Left ventricle myocardium inferior (tissue), 1 donor: ENCODE data around the gene GRM8. TPM values are rescaled to one million over a fixed set of nuclear protein-coding genes. Genes with fewer than 3 reads are reported as not detected.
A peak's percentile ranks its signal among the peaks of the same experiment; 100 is the strongest.

Source experiments
- DNase-seq: peaks from one replicate; pipeline ENCODE4 v3.0.0-alpha.2; 2020
- H3K27ac ChIP-seq: fragments of 200-600 bp; replicated peaks from 2 replicates; pipeline ENCODE4 v1.8.0; 2021
- H3K27me3 ChIP-seq: fragments of 200-600 bp; 2 replicates; pipeline ENCODE4 v1.8.0; 2021; ENCODE audit warnings: low read depth
- H3K36me3 ChIP-seq: fragments of 200-600 bp; 2 replicates; pipeline ENCODE4 v1.8.0; 2021
- H3K4me1 ChIP-seq: fragments of 200-600 bp; 2 replicates; pipeline ENCODE4 v1.8.0; 2021
- H3K4me3 ChIP-seq: fragments of 200-600 bp; 2 replicates; pipeline ENCODE4 v1.8.0; 2021; ENCODE audit warnings: mild to moderate bottlenecking, moderate library complexity
- H3K9me3 ChIP-seq: fragments of 200-600 bp; replicated peaks from 2 replicates; pipeline ENCODE4 v1.8.0; 2021
- CTCF ChIP-seq: fragments of 200-600 bp; IDR thresholded peaks from 2 replicates; pipeline ENCODE4 v1.8.0; 2021; ENCODE audit warnings: antibody characterized with exemption, mild to moderate bottlenecking, borderline replicate concordance
- intact Hi-C: fragments of 100-400 bp; cut with micrococcal nuclease; formaldehyde crosslinking; loops from one replicate; pipeline ENCODE4 v1.11.0; 2022
- total RNA-seq: library from RNA; stranded (reverse); fragmentation: NEBNext Ultra II Directional; extraction: Animal tissue kit (Norgen Biotek cat#: 25700); gene quantifications from one replicate; pipeline ENCODE4 v1.2.1, GENCODE V29; 2021
- donor health status: DM: no; HTN: yes; CAD: no; lungs with severe emphysema.

The GRM8 gene
- total RNA-seq, 1 donor from 2014 or later = 0.69 TPM

- Histone ChIP-seq H3K27me3 (no peaks in the 10 kb centered on the region), H3K36me3 (no peaks in the 10 kb centered on the region), H3K4me3 (no peak overlapping the region), H3K9me3 (no peaks in the 10 kb centered on the region), H3K4me1 (no peaks in the 10 kb centered on the region), H3K27ac (no peak overlapping the region)
- no peak for TF ChIP-seq CTCF
- intact Hi-C loops = no loop called here
- DNase-seq = no peak
Observed at GRCh38 chr7:127119517-127119916, 133.2 kb downstream of the GRM8 start.

DNA sequence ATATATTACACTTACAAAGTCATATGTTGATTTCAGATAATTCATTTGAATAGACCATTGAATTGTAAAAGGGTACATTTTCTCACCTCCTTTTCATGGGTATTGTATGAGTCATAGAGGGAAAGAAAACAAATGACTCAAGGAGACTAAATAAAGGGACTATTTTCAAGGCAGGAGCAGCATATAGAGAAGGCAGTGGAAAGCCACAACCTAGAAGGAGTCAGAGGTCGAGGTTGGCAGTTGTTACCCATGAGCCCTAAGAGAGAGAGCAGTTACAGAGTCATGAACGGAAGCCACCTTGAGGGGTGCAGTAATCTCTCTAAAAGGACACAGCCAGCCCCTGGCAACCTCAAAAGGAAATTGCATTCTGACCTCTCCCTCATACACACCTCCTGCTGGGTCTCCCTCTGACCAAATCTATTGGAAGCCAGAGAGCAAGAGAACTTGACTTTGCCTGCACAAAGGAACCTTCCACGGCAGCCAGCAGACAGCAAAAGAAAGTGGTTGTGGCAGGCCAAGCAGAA, 137.9 kb downstream of the GRM8 start:
- Histone ChIP-seq H3K27me3 (no peaks in the 10 kb centered on the region), H3K4me1 (no peaks in the 10 kb centered on the region), H3K9me3 (no peaks in the 10 kb centered on the region), H3K27ac (no peak overlapping the region), H3K4me3 (no peak overlapping the region), H3K36me3 (no peaks in the 10 kb centered on the region)
- no peak for DNase-seq
- TF ChIP-seq CTCF = no peak
- intact Hi-C loops = no loop called here

DNA sequence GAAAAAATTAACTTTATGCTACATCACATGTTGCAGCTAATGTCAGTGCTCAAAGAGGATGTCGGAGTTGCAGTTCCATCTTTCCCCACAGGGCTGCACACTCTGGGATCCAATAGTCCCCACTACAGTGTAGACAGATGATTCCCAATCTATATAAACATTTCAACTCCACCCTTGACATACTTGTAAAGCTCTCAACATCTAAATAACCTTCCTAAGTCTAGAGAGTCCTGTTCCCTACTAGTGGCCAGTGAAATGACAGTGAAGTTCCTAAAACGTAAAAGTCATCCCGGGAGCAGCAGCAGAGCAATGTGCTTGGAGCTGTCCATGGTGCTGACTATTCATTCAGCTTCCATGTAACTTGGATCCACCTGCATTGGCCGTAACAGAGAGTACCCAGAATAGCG, 145.1 kb downstream of the GRM8 start:
- no peak for DNase-seq
- peak; percentile 51 for TF ChIP-seq CTCF
- H3K27me3 ChIP-seq = no peaks in the 10 kb centered on the region
- no peaks in the 10 kb centered on the region for H3K36me3 ChIP-seq
- intact Hi-C loops = no loop called here
- no peak overlapping the region for H3K4me3 ChIP-seq
- no peaks in the 10 kb centered on the region for H3K4me1 ChIP-seq
- H3K9me3 ChIP-seq = peaks cover 2% of the 10 kb centered on the region
- H3K27ac ChIP-seq = no peak overlapping the region

DNA sequence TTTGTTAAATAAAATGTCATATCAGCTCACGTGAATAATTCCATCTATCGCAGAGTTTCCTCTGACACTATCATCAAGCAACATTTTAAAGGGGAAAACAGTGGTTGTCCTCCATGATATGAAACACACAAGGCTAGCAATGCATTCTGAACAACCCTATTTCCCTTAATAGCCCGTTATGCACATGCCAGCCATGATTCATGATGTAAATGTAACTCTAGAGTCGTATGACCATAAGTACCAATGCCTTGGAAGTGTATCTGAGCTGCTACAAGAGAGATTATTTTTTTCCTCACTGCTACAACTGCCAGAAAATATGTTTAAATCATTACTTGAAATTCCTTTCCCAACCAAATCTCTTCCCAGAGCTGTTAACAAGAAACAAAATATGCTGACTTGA, 159.4 kb downstream of the GRM8 start:
- no peaks in the 10 kb centered on the region for H3K27me3 ChIP-seq
- H3K4me1 ChIP-seq = no peaks in the 10 kb centered on the region
- DNase-seq = no peak
- no peak overlapping the region for H3K4me3 ChIP-seq
- no peaks in the 10 kb centered on the region for H3K9me3 ChIP-seq
- H3K36me3 ChIP-seq = no peaks in the 10 kb centered on the region
- TF ChIP-seq CTCF = no peak
- no peak overlapping the region for H3K27ac ChIP-seq
- intact Hi-C loops = no loop called here

DNA sequence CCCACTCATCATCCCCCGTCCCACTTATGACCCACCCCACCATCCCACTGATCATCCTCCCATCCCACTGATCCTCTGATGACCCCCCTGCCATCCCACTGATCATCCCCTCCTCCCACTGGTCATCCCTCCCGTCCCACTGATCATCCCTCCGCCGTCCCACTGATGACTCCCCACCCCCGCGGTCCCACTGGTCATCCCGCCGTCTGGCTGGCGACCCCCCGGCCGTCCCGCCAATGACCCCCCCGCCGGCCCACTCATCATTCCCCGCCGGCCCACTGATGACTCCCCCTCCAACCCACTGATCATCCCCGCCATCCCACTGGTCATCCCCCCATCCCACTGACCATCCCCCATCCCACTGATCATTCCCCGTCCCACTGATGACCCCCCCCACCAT, 161.1 kb downstream of the GRM8 start:
- Histone ChIP-seq H3K4me1 (no peaks in the 10 kb centered on the region), H3K9me3 (no peaks in the 10 kb centered on the region), H3K27me3 (no peaks in the 10 kb centered on the region), H3K4me3 (no peak overlapping the region), H3K27ac (no peak overlapping the region), H3K36me3 (no peaks in the 10 kb centered on the region)
- TF ChIP-seq CTCF = no peak
- intact Hi-C loops = no loop called here
- DNase-seq = no peak

- H3K27me3 ChIP-seq = no peaks in the 10 kb centered on the region
- intact Hi-C loops = no loop called here
- peaks cover 6% of the 10 kb centered on the region for H3K9me3 ChIP-seq
- H3K27ac ChIP-seq = no peak overlapping the region
- no peak for TF ChIP-seq CTCF
- H3K36me3 ChIP-seq = no peaks in the 10 kb centered on the region
- no peak for DNase-seq
- H3K4me1 ChIP-seq = no peaks in the 10 kb centered on the region
- H3K4me3 ChIP-seq = no peak overlapping the region
Observed at GRCh38 chr7:127089146-127089545, 163.6 kb downstream of the GRM8 start.
